Stimulated activated CD4-positive, alpha-beta T cell treated with anti-CD3 and anti-CD28 coated beads, Interleukin-4, amount 100 ng/mL, for 24 hours (primary cell): ENCODE results near the gene MED15.
A peak's percentile ranks its signal among the peaks of the same experiment; 100 is the strongest.
"Not testable (repeated sequence)": the region's sequence is repeated elsewhere in the genome, so short reads cannot be mapped to it uniquely, and the experiment has no call there.

ENCODE experiments used
- DNase-seq: peaks from one replicate; pipeline ENCODE4 v3.0.0-alpha.2; 2020

Gene MED15, protein sequence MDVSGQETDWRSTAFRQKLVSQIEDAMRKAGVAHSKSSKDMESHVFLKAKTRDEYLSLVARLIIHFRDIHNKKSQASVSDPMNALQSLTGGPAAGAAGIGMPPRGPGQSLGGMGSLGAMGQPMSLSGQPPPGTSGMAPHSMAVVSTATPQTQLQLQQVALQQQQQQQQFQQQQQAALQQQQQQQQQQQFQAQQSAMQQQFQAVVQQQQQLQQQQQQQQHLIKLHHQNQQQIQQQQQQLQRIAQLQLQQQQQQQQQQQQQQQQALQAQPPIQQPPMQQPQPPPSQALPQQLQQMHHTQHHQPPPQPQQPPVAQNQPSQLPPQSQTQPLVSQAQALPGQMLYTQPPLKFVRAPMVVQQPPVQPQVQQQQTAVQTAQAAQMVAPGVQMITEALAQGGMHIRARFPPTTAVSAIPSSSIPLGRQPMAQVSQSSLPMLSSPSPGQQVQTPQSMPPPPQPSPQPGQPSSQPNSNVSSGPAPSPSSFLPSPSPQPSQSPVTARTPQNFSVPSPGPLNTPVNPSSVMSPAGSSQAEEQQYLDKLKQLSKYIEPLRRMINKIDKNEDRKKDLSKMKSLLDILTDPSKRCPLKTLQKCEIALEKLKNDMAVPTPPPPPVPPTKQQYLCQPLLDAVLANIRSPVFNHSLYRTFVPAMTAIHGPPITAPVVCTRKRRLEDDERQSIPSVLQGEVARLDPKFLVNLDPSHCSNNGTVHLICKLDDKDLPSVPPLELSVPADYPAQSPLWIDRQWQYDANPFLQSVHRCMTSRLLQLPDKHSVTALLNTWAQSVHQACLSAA

DNA sequence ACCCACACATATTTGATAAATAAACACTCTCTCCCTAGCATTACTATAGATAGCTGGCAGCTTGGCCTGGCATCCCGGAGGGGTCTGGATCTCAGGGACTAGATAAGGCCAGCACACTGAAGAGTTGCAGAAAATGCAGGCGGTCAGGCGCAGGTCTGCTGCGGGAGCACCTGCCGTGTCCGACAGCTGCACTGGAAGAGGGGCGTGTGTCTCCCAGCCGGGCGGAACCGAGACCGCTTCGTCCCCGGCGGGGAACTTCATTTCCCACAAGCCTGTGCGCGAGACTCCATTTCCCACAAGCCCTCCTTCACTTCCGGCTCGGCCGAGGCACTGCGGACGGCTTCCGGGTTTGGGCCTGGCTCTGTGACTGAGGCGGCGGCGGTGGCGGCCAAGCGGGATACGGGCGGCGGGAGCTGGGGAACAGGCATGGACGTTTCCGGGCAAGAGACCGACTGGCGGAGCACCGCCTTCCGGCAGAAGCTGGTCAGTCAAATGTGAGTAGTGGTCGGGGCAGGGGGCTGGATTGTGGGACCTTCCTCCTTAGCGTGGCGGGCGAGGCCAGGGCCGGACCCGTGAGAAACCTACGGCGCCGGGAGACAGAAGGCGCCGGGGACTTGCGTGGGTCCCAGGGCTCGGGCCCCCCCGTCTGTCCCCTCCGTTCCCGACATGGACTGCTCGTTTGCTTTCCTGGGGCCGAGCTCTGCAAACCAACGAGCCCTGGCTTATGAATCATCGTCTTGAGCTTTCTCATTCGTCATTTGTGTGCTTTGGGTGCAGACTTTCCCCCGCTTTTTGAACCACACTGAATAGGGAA, at the start of gene MED15:
TSS of gene MED15 (plus strand) at position 358 of the 814 bp plus-strand sequence. CDS start at position 427, 69 bp downstream.
- DNase-seq, result peak; percentile 91

DNA sequence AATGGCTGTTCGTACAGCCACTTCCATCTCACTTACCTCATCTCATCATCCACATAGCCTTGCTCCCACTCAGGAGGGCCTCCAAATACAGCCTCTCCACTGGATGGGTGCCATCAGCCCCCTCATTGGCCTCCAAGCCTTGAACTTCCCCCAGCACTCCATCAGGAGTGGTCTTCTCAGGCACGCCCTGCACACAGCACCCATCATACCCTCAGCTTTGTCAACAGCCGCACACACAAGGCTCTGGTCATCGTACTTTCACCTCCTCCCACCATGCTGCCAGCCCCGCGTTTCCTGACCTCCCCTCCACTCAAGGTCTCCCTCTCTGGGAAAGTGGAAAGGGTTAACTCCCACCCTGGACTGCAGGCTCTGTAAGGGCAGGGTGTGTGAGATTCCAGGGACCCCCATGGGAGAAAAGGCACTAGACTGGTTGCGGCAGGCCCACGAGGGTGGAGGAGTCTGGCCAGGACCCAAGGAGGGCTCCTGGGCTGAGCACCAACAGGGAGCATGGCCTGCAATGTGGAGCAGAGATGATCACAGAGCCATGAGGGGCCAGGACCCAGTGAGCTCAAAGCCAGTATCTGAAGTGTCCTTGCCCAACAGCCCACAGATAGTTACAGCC, 48.8 kb upstream of the MED15 start:
- DNase-seq, result no peak

DNA sequence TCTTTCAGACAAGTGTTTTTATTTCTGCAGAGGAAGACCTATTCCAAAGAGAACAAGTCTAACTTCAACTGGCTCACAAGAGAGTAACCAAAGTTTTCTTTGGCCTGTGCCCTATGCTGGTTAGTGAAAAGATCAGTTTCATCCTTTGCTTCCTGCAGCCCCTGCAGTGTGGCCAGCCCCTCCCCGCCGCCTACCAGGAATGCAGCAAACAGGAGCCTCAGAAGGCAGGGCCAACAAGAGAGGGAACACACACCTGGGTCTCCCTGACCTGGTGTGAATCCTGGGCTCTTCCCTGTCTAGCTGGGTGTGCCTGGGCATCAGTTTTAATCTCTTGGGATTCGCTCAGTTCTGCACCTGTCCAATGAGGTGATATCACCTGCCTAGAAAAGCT, 48.3 kb upstream of the MED15 start:
- DNase-seq, result no peak

DNA sequence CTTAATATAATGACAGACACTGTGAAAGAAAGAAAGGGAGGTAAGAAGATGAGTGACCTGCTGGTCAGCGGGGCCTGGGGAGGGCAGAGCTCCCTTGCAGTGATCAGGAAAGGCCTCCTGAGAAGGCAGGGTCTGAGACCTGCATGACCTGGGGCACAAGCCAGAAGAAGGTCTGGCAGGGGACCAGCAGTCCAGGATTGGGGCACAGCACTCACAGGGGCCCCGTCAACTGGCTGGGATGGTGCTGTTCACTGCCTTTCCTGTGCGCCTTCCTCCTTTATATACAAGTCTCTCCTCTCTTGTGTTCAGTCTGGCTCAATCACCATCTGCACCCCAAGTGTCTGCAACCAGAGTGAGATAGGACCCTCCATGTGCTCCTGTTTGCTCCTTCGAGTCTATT, 47.5 kb upstream of the MED15 start:
- DNase-seq, result no peak

DNA sequence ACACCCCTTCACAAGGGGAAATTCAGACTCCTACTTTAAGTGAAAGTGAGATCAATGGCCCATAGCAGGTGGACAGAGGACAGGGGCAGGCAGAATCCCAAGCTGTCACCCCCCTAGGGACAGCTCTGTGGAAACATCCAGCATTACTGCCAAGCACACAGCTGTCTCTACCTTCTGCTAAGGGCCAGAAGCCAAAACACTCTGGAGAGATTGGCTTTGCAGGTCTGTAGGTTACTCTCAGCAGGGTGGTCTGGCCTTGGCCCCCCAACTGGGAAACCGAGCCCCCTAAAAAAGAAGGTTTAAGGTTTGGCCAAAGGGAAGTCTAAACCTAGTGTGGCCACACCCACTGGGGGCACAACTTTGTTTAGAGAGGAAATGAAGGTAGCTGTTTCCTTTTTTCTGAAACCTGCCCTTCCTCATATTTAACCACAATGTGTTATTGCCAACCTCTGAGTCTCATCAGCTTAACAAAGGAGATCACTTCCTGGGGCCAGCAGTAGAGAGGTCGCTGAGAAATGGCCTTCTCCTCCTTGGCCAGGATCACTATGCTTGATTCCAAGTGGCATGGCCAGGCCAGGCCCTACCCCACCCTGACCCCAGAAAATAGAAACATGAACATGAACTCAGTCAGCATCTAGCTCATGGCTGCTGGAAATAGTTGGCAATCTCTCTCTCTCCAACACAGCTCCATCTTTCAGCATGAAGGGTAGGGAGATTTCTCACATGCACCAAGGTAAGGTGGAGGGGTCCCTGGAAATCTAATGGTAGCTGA, 43.9 kb upstream of the MED15 start:
- peak; percentile 12 for DNase-seq

DNA sequence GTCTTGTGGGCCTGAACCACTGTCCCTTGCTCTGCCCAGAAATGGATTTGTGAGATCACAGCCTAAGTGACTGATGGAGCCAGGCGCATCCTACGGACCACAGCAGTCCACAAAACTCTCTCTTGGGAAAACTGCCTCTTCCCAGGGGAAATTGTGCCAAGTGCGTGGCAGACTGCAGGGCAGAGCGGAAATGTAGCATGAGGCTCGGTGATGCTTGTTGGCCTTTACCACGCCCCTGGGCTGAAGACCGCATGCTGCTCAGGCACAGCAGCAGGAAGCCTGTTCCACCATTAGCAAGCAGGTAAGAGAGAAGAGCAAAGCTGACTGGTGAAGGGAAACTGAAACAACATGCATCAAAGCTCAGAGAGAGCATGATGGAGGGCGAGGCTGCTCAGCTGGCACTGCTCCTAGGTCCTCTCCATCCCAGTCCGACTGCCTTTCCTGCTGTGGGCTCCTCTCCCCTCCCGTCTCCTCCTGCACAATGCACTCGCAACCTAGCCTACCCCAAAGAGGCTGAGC, 43.3 kb upstream of the MED15 start:
- peak; percentile 59 for DNase-seq

DNA sequence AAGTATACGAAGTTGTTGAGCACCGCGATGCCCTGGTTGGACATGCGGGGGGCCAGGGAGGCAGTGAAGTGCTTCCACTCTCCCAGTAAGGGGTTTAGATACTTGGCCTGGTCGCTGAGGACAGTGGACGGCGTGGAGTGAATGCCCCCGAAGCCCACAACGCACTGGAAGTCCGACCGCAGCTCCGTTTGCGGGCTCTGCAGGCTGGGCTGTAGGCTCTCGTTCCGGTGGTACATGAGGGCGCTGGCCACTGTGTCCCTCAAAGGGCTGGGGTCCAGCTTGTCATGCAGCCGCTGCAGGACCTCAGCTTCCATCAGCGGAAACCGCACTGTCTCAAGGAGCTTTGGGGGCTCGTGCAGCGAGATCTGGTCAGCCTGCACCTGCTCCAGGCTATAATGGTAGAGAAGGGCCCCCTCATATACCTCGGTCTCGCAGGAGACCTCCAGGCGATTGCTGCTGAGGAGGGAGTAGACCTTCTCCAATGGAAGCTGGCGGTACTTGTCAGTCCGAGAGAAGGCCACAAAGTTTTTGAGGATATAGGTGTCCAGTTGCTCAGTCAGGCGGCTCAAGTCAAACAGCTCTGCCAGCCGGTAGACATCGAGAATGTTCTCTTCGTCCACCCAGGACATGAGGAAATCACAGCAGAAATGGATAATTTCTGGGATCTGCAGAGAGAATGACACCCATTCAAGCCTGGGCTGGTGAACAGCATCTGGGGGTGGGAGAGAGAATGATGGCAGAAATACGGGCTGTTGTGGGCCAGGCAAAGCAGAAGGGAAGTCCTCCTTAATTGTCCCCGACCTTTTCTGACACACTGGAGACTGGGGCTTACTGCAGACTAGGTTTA, 42.3 kb upstream of the MED15 start:
- no peak for DNase-seq

DNA sequence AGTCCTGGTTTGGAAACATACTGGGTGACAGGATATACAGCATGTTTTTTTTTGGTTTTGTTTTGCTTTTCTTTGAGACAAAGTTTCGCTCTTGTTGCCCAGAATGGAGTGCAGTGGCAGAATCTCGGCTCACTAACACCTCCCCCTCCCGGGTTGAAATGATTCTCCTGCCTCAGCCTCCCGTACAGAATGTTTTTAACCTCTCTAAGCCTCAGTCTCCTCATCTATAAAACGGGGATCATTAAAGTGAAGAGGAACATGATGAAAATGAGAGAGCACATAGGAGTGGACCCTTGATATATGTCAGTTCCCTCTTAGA, 41.7 kb upstream of the MED15 start:
- DNase-seq, result no peak

DNA sequence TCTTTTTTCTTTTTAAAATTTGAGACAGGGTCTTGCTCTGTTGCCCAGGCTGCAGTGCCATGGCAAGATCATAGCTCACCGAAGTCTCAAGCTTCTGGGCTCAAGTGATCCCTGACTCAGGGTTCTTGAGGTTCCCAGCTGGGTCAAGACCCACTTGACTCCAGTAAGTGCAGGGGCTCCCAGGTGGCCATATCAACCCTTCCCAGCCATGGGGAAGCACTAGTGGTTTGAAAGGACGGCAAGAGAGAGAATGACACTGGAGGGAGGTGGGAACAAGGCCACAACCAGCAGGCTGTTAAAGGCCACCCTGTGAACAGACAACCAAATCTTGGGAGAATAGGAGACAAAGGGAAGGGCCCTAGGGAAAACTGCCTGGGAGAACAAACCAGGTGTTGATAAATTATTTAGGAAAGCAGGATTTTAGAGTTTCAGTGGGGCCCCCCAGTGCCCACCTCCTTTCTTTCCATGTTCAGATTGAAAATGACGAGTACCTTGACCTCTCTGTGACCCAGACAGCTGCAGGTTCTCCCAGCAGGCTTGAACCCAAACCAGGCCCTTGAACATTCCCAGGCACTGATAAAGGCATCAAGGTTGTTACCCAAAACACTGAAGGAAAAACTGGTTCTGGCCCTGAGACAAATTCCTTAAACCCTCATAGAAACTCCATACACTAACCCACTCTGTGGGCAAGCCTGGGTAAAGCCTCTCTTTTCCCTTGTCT, 40.6 kb upstream of the MED15 start:
- no peak for DNase-seq

DNA sequence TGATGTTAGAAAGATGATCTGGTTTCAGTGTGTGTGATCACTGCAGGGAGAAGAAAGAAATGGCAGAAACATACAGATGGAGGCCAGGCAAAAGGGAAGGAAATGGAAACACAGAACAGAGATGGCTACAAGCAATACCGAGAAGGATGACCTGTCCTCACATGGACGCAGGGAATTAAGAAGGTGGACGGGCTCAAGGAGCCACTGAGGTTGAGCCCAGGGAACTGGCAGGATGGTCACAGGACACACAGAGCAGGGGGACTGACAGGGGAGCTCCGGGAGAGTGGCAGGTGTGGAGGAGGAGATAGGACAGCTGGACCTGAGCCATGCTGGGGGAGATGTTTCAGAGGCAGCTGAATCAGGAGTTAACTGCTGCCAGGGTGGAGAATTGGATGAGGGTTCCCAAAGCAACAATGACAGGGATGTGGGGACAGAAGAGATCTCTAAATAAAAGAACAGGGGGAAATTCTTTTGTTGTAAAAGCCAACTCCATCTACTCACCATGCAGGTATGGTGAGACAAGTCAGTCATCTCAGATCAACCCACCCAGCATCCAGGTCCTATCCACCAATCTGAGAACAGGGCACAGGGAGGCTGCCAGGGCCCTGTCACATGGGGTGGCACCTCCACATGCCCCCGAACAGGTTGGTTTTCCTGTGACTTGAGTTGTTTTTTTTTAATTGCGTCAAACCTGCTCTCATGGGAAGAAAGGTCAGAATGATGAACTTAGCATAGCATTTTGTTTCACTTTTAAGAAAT, 38.1 kb upstream of the MED15 start:
- no peak for DNase-seq

DNA sequence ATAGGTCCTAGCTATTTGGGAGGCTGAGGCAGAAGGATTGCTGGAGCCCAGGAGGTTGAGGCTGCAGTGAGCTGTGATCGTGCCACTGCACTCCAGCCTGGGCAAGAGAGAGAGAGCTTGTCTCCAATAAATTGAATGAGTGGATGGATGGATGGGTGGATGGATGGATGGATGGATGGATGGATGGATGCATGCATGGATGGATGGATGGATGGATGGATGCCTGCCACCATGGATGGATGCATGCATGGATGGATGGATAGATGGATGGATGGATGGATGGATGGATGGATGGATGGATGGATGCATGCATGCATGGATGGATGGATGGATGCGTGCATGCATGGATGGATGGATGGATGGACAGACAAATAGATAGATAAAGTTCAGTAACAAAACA, 36.9 kb upstream of the MED15 start:
- not testable (repeated sequence) for DNase-seq

DNA sequence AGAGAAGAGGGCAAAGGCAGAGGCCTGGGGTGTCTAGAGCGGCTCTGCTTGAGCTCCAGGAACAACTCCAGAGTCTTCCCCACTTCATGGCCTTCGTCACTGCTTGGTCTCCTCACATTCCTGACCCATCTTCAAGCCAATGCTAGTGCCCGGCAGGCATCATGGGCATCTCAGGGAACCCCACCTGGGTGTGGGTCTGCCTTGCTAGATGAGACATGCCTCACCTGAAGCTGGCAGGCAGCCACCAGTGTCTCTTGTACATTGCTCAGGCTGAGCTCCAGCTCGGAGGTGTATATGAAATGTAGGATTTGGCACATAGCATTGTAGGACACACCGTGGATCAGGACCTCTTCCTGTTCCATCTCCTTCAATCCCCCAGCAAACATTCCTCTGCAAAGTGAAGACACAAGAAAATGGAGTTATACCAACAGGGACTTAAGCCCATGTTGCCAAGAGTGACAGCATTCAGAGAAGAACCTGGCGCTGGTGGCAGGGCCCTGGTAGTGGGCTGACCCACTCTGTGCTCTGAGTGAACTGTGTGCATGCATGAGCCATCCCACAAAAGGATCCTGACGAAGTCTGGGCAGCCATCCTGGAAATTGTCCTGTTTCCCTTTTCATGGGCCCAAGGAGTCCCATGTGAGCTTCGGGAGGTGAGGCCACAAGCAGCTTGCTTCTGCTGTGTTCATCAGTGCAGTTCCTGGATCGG, 36.1 kb upstream of the MED15 start:
- no peak for DNase-seq

DNA sequence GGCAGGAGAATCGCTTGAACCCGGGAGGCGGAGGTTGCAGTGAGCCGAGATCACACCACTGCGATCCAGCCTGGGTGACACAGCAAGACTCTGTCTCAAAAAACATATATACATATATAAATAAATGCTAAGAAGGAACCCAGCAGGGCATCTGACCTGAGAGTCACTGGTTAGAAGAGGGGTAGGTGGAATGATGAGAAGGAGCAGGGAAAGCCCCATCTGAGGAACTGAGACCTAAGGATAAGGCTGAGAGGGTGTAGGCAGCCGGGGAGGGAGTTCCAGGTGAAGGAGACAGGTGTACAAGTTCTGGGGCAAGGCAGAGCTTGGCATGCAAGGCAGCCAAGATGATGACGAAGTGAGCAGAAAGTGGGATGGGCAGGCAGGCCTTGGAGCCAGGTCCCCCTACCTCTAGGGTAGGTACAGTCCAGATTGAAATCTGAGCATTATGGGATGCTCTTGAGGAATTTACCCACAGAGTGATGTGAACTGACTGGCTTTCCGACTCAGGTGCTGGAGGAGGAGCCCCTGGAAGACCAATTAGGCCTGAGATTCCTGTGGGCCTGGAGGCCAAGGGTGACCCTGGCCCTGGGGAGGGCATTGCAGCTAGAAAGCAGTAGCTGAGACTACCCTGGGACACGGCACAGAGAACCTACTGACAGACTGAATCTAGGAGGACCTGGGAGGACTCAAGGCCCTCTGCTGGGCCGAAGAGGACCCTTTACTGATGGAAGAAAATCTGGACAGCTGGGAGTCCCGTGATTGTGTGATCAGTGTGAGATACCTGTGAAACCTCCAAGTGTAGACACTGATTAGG, 34.6 kb upstream of the MED15 start:
- no peak for DNase-seq

DNA sequence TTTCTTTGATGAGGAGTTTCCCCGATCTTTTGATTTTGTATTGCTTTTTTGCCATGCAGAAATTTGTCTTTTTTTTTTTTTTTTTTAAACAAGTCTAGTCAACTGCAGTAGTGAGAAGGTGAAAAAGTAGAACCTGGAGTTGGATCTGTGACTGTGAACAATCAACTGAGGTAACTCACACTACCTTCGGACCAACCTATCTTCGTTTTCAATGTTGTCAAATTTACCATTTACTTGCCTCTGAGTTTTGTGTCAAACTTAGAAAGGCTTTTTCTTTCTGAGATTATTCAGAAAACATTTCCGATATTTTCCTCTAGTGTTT, 32.3 kb upstream of the MED15 start:
- no peak for DNase-seq

DNA sequence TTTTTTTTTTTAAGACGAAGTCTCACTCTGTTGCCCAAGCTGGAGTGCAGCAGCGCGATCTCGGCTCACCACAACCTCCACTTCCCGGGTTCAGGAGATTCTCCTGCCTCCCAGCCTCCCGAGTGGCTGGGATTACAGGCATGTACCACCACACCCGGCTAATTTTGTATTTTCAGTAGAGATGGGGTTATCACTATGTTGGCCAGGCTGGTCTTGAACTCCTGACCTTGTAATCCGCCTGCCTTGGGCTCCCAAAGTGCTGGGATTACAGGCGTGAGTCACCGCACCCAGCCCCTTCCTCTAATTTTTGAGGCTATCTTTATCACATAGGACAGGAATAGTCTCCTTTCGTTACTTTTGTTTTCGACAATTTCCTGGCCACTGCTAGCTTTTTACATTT, 31.8 kb upstream of the MED15 start:
- not testable (repeated sequence) for DNase-seq

DNA sequence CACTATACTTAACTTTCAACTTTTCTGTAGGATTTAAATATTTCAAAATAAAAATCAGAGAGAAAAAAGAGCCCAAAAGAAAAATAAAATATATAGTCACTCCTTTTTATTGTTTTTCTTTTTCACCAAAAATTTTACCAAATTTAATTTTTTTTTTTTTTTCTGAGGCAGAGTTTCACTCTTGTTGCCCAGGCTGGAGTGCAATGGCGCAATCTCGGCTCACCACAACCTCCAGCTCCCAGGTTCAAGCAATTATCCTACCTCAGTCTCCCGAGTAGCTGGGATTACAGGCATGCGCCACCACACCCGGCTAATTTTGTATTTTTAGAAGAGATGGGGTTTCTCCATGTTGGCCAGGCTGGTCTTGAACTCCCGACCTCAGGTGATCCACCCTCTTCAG, 29.4 kb upstream of the MED15 start:
- DNase-seq, result not testable (repeated sequence)

DNA sequence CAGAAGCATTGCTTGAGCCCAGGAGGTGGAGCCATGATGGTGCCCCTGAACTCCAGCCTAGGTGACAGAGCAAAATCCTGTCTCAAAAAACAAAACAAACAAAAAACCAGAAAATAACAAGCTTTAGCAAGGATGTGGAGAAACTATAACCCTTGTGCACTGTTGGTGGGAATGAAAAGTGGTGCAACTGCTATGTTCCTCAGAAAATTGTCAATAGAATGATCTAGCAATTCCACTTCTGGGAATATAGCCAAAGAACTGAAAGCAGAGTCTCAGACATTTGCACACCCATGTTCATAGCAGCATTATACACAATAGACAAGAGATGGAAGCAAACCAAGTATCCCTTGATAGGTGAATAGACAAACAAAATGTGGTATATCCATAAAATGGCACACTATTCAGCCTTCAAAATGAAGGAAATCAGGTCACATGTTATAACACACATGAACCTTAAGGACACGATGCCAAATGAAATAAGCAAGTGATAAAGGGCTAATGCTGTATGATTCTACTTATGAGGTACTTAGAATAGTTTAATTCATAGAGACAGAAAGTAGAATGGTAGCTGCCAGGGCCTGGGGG, 27.7 kb upstream of the MED15 start:
- DNase-seq, result no peak

DNA sequence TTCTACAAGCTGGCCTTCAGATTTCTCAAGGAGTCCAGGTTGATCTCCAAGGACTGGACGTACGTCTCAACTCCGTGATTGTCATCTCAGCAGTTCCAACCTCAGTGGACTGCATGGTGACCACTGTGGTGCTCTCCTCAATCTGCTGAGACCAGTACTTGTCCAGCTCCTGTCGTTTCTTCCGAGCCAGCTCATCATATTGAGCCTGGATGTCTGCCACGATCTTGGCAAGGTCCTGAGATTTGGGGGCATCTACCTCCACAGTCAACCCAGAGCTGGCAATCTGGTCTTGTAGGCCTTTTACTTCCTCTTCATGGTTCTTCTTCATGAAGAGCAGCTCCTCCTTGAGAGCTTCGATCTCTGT, 24.3 kb upstream of the MED15 start:
- DNase-seq, result not testable (repeated sequence)
